Ovary (tissue), 3 donors: ENCODE measurements around the gene PARP16.

Experiments used
- CTCF ChIP-seq, 3 donors: fragments of 450-650 bp in 2 of 3; fragments of 200-600 bp in 1 of 3; IDR thresholded peaks; one replicate each; pipeline versions ENCODE4 v1.5.1 to v1.8.0; 2016 to 2022; ENCODE audit warnings: antibody characterized with exemption in 3 of 3, mild to moderate bottlenecking in 1 of 3
- EP300 ChIP-seq: sonication (generic); formaldehyde crosslinking; IDR thresholded peaks from one replicate; pipeline ENCODE4 v1.6.1; 2017; ENCODE audit warnings: antibody characterized with exemption
- POLR2A ChIP-seq: fragments of 450-650 bp; IDR thresholded peaks from one replicate; pipeline ENCODE4 v1.6.1; 2017; ENCODE audit warnings: antibody characterized with exemption, mild to moderate bottlenecking, moderate library complexity
- donor health status: DM: no; HTN: no; CAD: no.

GRCh38 chr15:65263313-65263712 lies 23.4 kb downstream of the PARP16 start:
- TF ChIP-seq CTCF (IDR thresholded peaks at IDR 0.05) (no peak), POLR2A (no peak), EP300 (no peak)
